Stimulated activated naive CD8-positive, alpha-beta T cell treated with anti-CD3 and anti-CD28 coated beads, Interleukin-15, Interleukin-2, amounts not matched to agents 100 ng/mL and 50 ng/mL, for 24 hours (primary cell): ENCODE results near the gene EPX.

ENCODE experiments used
- H3K27ac Mint-ChIP-seq: one replicate; pipeline ENCODE4 v1.8.0; 2021; ENCODE audit warnings: mild to moderate bottlenecking, mixed read lengths
- H3K27me3 Mint-ChIP-seq: one replicate; pipeline ENCODE4 v1.8.0; 2021; ENCODE audit warnings: mixed read lengths
- H3K36me3 Mint-ChIP-seq: one replicate; pipeline ENCODE4 v1.8.0; 2021; ENCODE audit warnings: low read depth, mixed read lengths
- H3K4me1 Mint-ChIP-seq: one replicate; pipeline ENCODE4 v1.8.0; 2021; ENCODE audit warnings: low read depth, mixed read lengths
- H3K4me3 Mint-ChIP-seq: one replicate; pipeline ENCODE4 v1.8.0; 2021; ENCODE audit warnings: mild to moderate bottlenecking, mixed read lengths
- H3K9me3 Mint-ChIP-seq: one replicate; pipeline ENCODE4 v1.8.0; 2021; ENCODE audit warnings: mixed read lengths

Gene EPX

DNA sequence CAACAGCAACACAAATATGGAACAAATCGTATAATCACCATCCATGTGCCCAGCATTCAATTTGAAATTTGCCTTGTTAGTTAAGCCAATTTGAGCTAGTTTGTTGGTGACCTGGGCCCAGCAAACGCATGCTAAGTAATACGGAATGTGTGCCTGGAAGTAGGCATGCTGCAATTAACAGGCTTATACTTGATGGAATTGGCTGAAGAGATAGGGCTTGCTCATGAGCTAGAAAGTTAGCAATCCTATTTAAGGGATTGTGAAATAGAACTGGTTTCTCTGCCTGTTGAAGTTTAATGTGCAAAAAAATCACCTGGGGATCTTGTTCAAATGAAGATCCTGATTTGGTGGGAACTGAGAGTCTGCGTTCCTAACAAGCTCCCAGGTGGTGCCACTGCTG, 37.4 kb downstream of the EPX start:
- peaks cover 38% of the 10 kb centered on the region for H3K27me3 Mint-ChIP-seq
- H3K36me3 Mint-ChIP-seq = no peaks in the 10 kb centered on the region
- peaks cover 10% of the 10 kb centered on the region for H3K4me1 Mint-ChIP-seq
- no peak overlapping the region for H3K27ac Mint-ChIP-seq
- H3K4me3 Mint-ChIP-seq = no peak overlapping the region
- H3K9me3 Mint-ChIP-seq = no peaks in the 10 kb centered on the region

- Mint-ChIP-seq H3K9me3 (no peaks in the 10 kb centered on the region), H3K4me1 (peaks cover 10% of the 10 kb centered on the region), H3K27ac (no peak overlapping the region), H3K4me3 (no peak overlapping the region), H3K27me3 (peaks cover 49% of the 10 kb centered on the region), H3K36me3 (no peaks in the 10 kb centered on the region)
Observed at GRCh38 chr17:58231641-58232040, 39.1 kb downstream of the EPX start.

GRCh38 chr17:58232707-58233156, 40.2 kb downstream of the EPX start:
- Mint-ChIP-seq H3K27ac (peak overlapping the region; percentile 50), H3K4me1 (peaks cover 10% of the 10 kb centered on the region), H3K27me3 (peaks cover 45% of the 10 kb centered on the region), H3K9me3 (no peaks in the 10 kb centered on the region), H3K4me3 (no peak overlapping the region), H3K36me3 (no peaks in the 10 kb centered on the region)

- Mint-ChIP-seq H3K9me3 (no peaks in the 10 kb centered on the region), H3K27ac (no peak overlapping the region), H3K4me3 (no peak overlapping the region), H3K27me3 (peaks cover 47% of the 10 kb centered on the region), H3K4me1 (peaks cover 10% of the 10 kb centered on the region), H3K36me3 (no peaks in the 10 kb centered on the region)
Observed at GRCh38 chr17:58233543-58233942, 41.0 kb downstream of the EPX start.

DNA sequence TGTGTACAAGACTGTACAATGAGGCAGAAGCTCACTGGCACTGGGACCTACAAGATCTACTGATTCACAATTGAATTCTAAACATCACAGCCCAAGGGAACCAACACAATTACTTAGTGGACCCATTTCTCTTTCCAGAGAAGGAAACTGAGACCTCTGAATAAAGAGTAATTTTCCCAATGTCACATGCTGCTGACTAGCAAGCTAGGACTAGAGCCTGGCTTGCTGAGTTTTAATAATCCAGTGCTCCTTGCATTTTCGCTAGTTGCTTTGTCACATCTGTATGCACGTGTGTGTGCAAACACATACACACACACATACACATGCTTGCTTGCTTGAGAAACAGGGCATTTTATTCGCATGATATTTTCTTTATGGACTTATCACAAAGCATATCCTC, 42.0 kb downstream of the EPX start:
- H3K27me3 Mint-ChIP-seq = peaks cover 46% of the 10 kb centered on the region
- H3K9me3 Mint-ChIP-seq = no peaks in the 10 kb centered on the region
- no peak overlapping the region for H3K27ac Mint-ChIP-seq
- no peak overlapping the region for H3K4me3 Mint-ChIP-seq
- H3K4me1 Mint-ChIP-seq = peaks cover 10% of the 10 kb centered on the region
- H3K36me3 Mint-ChIP-seq = no peaks in the 10 kb centered on the region

- H3K27me3 Mint-ChIP-seq = peaks cover 54% of the 10 kb centered on the region
- H3K9me3 Mint-ChIP-seq = no peaks in the 10 kb centered on the region
- H3K4me3 Mint-ChIP-seq = no peak overlapping the region
- H3K36me3 Mint-ChIP-seq = no peaks in the 10 kb centered on the region
- H3K27ac Mint-ChIP-seq = no peak overlapping the region
- peaks cover 10% of the 10 kb centered on the region for H3K4me1 Mint-ChIP-seq
Observed at GRCh38 chr17:58235821-58236220, 43.3 kb downstream of the EPX start.

GRCh38 chr17:58236394-58236793, 43.9 kb downstream of the EPX start:
- no peaks in the 10 kb centered on the region for H3K9me3 Mint-ChIP-seq

GRCh38 chr17:58238147-58238634, 45.7 kb downstream of the EPX start, which contains the start of gene LPO:
Gene LPO, plus strand, starts transcription at chr17:58238584. Its CDS starts 4,396 bp downstream, at chr17:58242980.
- H3K27me3 Mint-ChIP-seq = peaks cover 57% of the 10 kb centered on the region
- no peaks in the 10 kb centered on the region for H3K36me3 Mint-ChIP-seq
- no peak within 1 kb of the TSS for H3K27ac Mint-ChIP-seq
- no peaks in the 10 kb centered on the region for H3K9me3 Mint-ChIP-seq
- H3K4me1 Mint-ChIP-seq = peaks cover 8% of the 10 kb centered on the region
- no peak within 1 kb of the TSS for H3K4me3 Mint-ChIP-seq

More at GRCh38 chr17:58236394-58236793, 43.9 kb downstream of the EPX start:
- no peak overlapping the region for H3K27ac Mint-ChIP-seq
- H3K4me1 Mint-ChIP-seq = peaks cover 10% of the 10 kb centered on the region
- no peak overlapping the region for H3K4me3 Mint-ChIP-seq
- H3K27me3 Mint-ChIP-seq = peaks cover 54% of the 10 kb centered on the region
- no peaks in the 10 kb centered on the region for H3K36me3 Mint-ChIP-seq

DNA sequence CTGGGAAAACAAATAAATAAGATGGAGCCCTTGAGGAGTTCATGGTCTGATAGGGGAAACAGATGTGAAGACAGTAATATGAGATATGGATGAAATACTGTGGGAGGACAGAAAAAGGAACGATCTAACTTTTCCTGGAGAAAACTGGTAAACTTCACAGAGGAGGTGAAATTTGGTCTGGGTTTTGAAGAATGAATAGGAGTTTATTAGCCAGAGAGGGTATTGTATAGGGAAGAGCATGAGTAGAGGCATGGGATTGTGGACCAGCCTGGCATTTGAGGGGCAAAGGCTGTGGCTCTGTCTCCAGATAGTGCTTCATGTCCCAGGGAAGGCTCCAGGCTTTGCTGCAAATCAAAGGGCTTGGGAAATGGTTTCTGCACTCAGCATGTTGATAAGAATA, 47.5 kb downstream of the EPX start:
- peaks cover 8% of the 10 kb centered on the region for H3K4me1 Mint-ChIP-seq
- H3K27me3 Mint-ChIP-seq = peaks cover 60% of the 10 kb centered on the region
- no peaks in the 10 kb centered on the region for H3K36me3 Mint-ChIP-seq
- H3K9me3 Mint-ChIP-seq = no peaks in the 10 kb centered on the region
- no peak overlapping the region for H3K4me3 Mint-ChIP-seq
- no peak overlapping the region for H3K27ac Mint-ChIP-seq

DNA sequence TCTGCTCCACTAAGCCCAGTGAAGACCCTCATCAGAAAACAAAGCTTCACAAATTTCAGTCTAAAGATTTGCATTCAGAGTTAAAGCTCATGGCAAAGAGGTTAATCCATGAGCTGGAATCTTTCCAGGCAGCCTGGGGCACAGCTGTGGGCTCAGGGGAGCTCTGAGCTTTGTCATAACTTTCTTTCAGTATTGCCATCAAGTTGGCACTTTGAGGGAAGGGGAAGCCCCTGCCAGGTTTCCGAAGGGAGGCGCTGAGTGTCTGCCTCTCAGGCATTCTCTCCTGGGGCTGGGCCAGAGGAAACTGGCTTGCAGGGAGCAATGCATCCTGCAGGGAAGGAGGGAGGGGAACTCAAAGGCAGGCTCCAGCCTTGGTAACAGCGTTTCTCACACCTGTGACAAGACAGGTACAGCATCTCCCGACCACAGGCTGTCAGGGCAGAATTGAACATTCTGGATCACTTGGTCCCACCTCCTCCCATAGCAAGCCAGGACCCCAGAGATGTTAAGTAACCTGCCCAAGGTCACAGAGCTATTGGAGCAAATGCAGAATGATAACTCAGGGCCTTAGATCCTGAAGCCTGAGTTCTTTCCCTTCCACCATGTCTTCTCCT, 49.8 kb downstream of the EPX start:
- Mint-ChIP-seq H3K27me3 (peaks cover 50% of the 10 kb centered on the region), H3K36me3 (no peaks in the 10 kb centered on the region), H3K27ac (no peak overlapping the region), H3K9me3 (no peaks in the 10 kb centered on the region), H3K4me1 (peaks cover 8% of the 10 kb centered on the region), H3K4me3 (no peak overlapping the region)

- Mint-ChIP-seq H3K9me3 (no peaks in the 10 kb centered on the region), H3K4me3 (no peak overlapping the region), H3K36me3 (no peaks in the 10 kb centered on the region), H3K27ac (no peak overlapping the region), H3K27me3 (peaks cover 40% of the 10 kb centered on the region), H3K4me1 (peaks cover 24% of the 10 kb centered on the region)
Observed at GRCh38 chr17:58244963-58245362, 52.4 kb downstream of the EPX start.

DNA sequence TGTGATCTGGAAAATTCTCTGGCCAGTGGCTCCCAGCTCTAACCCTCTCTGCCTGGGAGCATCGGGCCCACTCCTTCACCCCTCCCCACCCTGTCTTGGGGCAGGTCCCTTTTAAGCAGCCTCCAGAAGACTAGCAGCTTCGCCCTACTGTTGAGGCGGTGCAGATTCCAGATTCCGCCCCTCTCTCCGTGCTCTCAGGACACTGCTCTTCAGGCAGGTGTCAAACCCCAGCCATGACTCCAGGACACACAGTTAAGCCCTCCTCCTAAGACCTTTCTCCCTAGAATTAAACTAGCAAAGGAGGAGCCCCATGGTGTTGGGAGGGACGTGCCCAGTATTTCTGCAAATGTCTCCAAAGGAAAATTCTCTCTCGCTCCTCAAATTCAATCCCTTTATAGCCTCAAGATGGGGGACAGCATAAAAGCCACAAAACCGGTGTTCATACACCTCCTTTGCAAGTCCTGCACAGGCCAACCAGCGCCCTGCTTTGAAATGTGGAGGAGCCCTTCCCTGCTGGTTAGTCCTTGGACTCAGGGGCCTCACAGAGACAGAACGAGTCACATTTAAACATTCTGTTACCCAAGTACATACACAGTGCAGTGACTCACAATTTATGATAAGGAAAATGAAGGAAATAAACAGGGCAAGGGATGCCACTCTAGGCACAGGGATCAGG, 53.0 kb downstream of the EPX start:
- H3K4me3 Mint-ChIP-seq = no peak overlapping the region
- H3K27me3 Mint-ChIP-seq = peaks cover 39% of the 10 kb centered on the region
- peaks cover 27% of the 10 kb centered on the region for H3K4me1 Mint-ChIP-seq
- H3K36me3 Mint-ChIP-seq = no peaks in the 10 kb centered on the region
- no peaks in the 10 kb centered on the region for H3K9me3 Mint-ChIP-seq
- H3K27ac Mint-ChIP-seq = no peak overlapping the region

- H3K36me3 Mint-ChIP-seq = no peaks in the 10 kb centered on the region
- no peak overlapping the region for H3K4me3 Mint-ChIP-seq
- no peaks in the 10 kb centered on the region for H3K9me3 Mint-ChIP-seq
- H3K27ac Mint-ChIP-seq = no peak overlapping the region
- peaks cover 42% of the 10 kb centered on the region for H3K27me3 Mint-ChIP-seq
- H3K4me1 Mint-ChIP-seq = peaks cover 27% of the 10 kb centered on the region
Observed at GRCh38 chr17:58246104-58246740, 53.7 kb downstream of the EPX start.

GRCh38 chr17:58246781-58247180, 54.3 kb downstream of the EPX start:
- no peaks in the 10 kb centered on the region for H3K9me3 Mint-ChIP-seq
- no peaks in the 10 kb centered on the region for H3K36me3 Mint-ChIP-seq
- peaks cover 40% of the 10 kb centered on the region for H3K27me3 Mint-ChIP-seq
- no peak overlapping the region for H3K27ac Mint-ChIP-seq
- H3K4me1 Mint-ChIP-seq = peaks cover 23% of the 10 kb centered on the region
- H3K4me3 Mint-ChIP-seq = no peak overlapping the region
